ENCODE measurements around the gene STRN3. TPM values are rescaled to one million over a fixed set of nuclear protein-coding genes. Genes with fewer than 3 reads are reported as not detected.

Gene STRN3
- total and polyA plus RNA-seq, 8 donors = 7.3 to 21.5 (median 11.6) TPM

GRCh38 chr14:31024010-31024480, 2.1 kb downstream of the STRN3 start:
- Histone ChIP-seq H3K4me3 (peak overlapping the region in 2 of 4 donors; percentile 3 to 94), H3K36me3 (no peaks in the 10 kb centered on the region), H3K27me3 (no peaks in the 10 kb centered on the region), H3K4me1 (peaks cover 3 to 18% (median 17%) of the 10 kb centered on the region in 3 donors), H3K27ac (peak overlapping the region in 1 of 4 donors; percentile 97), H3K9me3 (no peaks in the 10 kb centered on the region)
- TF ChIP-seq, protein P1, sequence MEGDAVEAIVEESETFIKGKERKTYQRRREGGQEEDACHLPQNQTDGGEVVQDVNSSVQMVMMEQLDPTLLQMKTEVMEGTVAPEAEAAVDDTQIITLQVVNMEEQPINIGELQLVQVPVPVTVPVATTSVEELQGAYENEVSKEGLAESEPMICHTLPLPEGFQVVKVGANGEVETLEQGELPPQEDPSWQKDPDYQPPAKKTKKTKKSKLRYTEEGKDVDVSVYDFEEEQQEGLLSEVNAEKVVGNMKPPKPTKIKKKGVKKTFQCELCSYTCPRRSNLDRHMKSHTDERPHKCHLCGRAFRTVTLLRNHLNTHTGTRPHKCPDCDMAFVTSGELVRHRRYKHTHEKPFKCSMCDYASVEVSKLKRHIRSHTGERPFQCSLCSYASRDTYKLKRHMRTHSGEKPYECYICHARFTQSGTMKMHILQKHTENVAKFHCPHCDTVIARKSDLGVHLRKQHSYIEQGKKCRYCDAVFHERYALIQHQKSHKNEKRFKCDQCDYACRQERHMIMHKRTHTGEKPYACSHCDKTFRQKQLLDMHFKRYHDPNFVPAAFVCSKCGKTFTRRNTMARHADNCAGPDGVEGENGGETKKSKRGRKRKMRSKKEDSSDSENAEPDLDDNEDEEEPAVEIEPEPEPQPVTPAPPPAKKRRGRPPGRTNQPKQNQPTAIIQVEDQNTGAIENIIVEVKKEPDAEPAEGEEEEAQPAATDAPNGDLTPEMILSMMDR (IDR thresholded peaks at IDR 0.05) = no peak
- no peak for ATAC-seq
- DNase-seq = no peak
- FAIRE-seq = no peak
- intact Hi-C loops (cut with DNase I) = no loop called here

DNA sequence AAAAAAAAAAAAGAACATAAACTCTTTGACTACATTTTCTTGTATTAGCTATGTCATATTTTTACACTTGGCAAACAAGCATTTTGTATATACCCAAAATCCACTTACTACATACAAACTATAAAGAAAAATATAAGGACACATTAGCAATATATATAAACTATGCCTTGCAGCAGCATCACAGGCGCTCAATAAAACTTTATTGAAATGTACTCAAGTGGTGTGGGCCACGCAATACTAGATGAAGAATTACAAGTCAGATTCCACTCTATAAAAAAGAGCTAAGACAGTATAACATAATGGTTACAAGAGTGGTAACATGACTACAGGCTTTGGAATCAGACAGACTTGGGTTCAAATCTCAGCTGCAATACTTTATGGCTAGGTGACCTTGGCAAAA, 3.8 kb downstream of the STRN3 start:
- intact Hi-C loops (cut with DNase I) = no loop called here
- 72 to 77% methylated on average over 2 of the region's 2 CpGs for WGBS, 2 donors
- ATAC-seq = no peak
- FAIRE-seq = no peak
- Histone ChIP-seq H3K4me1 (peaks cover 3 to 12% (median 10%) of the 10 kb centered on the region in 3 donors), H3K4me3 (no peak overlapping the region), H3K27me3 (no peaks in the 10 kb centered on the region), H3K36me3 (no peaks in the 10 kb centered on the region), H3K9me3 (no peaks in the 10 kb centered on the region), H3K27ac (no peak overlapping the region)
- DNase-seq = no peak
- TF ChIP-seq, protein P1 (IDR thresholded peaks at IDR 0.05) = no peak

DNA sequence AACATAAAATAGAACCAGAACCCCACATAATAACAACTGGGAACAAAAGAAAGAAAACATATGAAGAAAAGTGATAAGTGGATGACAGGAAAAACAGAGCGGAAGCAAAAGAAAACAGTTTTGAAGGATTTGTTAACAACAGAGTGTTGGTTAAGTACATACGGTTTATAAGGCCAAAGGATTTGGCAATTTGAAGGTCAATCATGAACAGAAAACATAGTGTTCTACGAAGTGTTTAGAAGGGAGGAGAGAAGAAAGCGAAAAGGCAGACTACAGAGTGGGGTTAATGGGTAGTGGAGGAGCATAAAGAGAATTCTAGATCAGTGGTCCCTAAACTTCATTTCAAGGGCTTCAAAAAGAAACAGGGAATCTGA, 4.6 kb downstream of the STRN3 start:
- intact Hi-C loops (cut with DNase I) = no loop called here
- Histone ChIP-seq H3K27ac (no peak overlapping the region), H3K9me3 (no peaks in the 10 kb centered on the region), H3K36me3 (no peaks in the 10 kb centered on the region), H3K27me3 (no peaks in the 10 kb centered on the region), H3K4me3 (no peak overlapping the region), H3K4me1 (peaks cover 3 to 11% (median 9%) of the 10 kb centered on the region in 3 donors)
- DNase-seq (no peak), FAIRE-seq (no peak), ATAC-seq (no peak)
- TF ChIP-seq, protein P1 (IDR thresholded peaks at IDR 0.05) = no peak
- 61 to 74% methylated on average over 4 of the region's 4 CpGs for WGBS, 2 donors

DNA sequence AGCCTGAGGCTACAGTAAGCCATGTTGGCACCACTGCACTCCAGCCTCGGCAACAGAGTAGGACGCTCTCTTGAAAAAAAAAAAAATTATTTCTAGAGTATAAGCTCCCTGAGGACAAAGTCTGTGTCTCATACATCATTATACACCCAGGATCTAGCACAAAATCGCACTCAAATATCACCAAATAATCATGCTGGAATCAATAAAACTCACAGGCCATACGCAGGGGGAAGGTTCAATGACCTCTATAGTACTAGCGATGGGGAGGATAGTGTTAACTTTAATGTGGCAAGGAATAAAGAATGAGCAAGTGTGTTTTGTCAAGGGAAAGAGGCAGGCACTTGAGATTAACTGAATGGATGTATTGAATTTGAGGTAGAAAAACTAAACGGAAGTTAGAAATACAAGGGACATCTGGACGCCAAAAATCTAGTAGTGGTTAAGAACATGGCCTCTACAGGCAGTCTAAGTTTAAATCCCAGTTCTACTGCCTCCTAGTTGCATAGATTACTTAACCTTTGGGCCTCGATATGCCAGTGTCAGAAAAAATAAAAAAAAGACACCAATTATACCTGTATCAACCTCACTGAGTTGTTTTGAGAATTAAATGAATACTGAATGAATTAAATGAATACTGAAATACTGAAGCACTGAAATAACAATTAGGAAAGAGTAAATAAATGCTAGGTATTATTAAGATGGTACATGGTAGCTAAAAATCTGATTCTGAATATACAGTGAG, 5.2 kb downstream of the STRN3 start:
- Histone ChIP-seq H3K4me1 (peaks cover 3 to 11% (median 9%) of the 10 kb centered on the region in 3 donors), H3K27ac (no peak overlapping the region)
- WGBS, 2 donors = 91 to 92% methylated on average over 8 of the region's 8 CpGs

More for the DNA sequence above, 5.2 kb downstream of the STRN3 start:
- ATAC-seq (no peak), FAIRE-seq (no peak), DNase-seq (no peak)
- no peaks in the 10 kb centered on the region for H3K27me3 ChIP-seq
- H3K4me3 ChIP-seq = no peak overlapping the region
- TF ChIP-seq, protein P1 (IDR thresholded peaks at IDR 0.05) = no peak
- intact Hi-C loops (cut with DNase I) = no loop called here
- H3K36me3 ChIP-seq = no peaks in the 10 kb centered on the region
- H3K9me3 ChIP-seq = no peaks in the 10 kb centered on the region

Data from pancreas (tissue), 10 donors.